NCI-H2171 treated with DMSO at 0.1 percent for 48 hours (cell line): Measurements from ENCODE around the gene EDN1.
A peak's percentile ranks its signal among the peaks of the same experiment; 100 is the strongest.
"Not testable (repeated sequence)": the region's sequence is repeated elsewhere in the genome, so short reads cannot be mapped to it uniquely, and the experiment has no call there.

Experiments used
- DNase-seq: peaks from one replicate; lab custom pipeline; 2025; lab: John Stamatoyannopoulos, UW

Gene EDN1

GRCh38 chr6:12325872-12326271 is 35.7 kb downstream of the EDN1 start:
- no peak for DNase-seq

GRCh38 chr6:12327391-12327790 is 37.2 kb downstream of the EDN1 start:
- no peak for DNase-seq

GRCh38 chr6:12327988-12328387 is 37.8 kb downstream of the EDN1 start:
- no peak for DNase-seq

GRCh38 chr6:12328701-12329100 is 38.5 kb downstream of the EDN1 start:
- no peak for DNase-seq

- no peak for DNase-seq
Measured at GRCh38 chr6:12331474-12331873, 41.3 kb downstream of the EDN1 start.

- no peak for DNase-seq
Measured at GRCh38 chr6:12331951-12332749, 42.0 kb downstream of the EDN1 start.

GRCh38 chr6:12332750-12333079 is 42.6 kb downstream of the EDN1 start:
- not testable (repeated sequence) for DNase-seq

- no peak for DNase-seq
Measured at GRCh38 chr6:12333128-12333527, 43.0 kb downstream of the EDN1 start.

- DNase-seq, result no peak
Measured at GRCh38 chr6:12334526-12335130, 44.5 kb downstream of the EDN1 start.

- DNase-seq, result no peak
Measured at GRCh38 chr6:12335131-12335527, 45.0 kb downstream of the EDN1 start.

- DNase-seq, result no peak
Measured at GRCh38 chr6:12335717-12336116, 45.6 kb downstream of the EDN1 start.

GRCh38 chr6:12336121-12336971 is 46.2 kb downstream of the EDN1 start:
- DNase-seq, result no peak

GRCh38 chr6:12339022-12339421 is 48.9 kb downstream of the EDN1 start:
- no peak for DNase-seq

GRCh38 chr6:12339808-12340487 is 49.8 kb downstream of the EDN1 start:
- peak; percentile 16 for DNase-seq

- no peak for DNase-seq
Measured at GRCh38 chr6:12340488-12340818, 50.3 kb downstream of the EDN1 start.

- DNase-seq, result no peak
Measured at GRCh38 chr6:12342664-12343063, 52.5 kb downstream of the EDN1 start.

GRCh38 chr6:12343122-12343439 is 52.9 kb downstream of the EDN1 start:
- DNase-seq, result no peak

GRCh38 chr6:12343440-12344162 is 53.4 kb downstream of the EDN1 start:
- no peak for DNase-seq

GRCh38 chr6:12344296-12344695 is 54.1 kb downstream of the EDN1 start:
- no peak for DNase-seq

GRCh38 chr6:12344961-12345693 is 55.0 kb downstream of the EDN1 start:
- no peak for DNase-seq

GRCh38 chr6:12345694-12346058 is 55.5 kb downstream of the EDN1 start:
- DNase-seq, result no peak
